Stimulated activated CD8-positive, alpha-beta memory T cell treated with anti-CD3 and anti-CD28 coated beads, Interleukin-15, amount 100 ng/mL, for 48 hours (primary cell): ENCODE results near the gene GRK2.

Source experiments
- DNase-seq, 2 donors: peaks; one replicate each; pipeline ENCODE4 v3.0.0-alpha.2; 2020; ENCODE audit warnings: low read depth in 2 of 2

The GRK2 gene

DNA sequence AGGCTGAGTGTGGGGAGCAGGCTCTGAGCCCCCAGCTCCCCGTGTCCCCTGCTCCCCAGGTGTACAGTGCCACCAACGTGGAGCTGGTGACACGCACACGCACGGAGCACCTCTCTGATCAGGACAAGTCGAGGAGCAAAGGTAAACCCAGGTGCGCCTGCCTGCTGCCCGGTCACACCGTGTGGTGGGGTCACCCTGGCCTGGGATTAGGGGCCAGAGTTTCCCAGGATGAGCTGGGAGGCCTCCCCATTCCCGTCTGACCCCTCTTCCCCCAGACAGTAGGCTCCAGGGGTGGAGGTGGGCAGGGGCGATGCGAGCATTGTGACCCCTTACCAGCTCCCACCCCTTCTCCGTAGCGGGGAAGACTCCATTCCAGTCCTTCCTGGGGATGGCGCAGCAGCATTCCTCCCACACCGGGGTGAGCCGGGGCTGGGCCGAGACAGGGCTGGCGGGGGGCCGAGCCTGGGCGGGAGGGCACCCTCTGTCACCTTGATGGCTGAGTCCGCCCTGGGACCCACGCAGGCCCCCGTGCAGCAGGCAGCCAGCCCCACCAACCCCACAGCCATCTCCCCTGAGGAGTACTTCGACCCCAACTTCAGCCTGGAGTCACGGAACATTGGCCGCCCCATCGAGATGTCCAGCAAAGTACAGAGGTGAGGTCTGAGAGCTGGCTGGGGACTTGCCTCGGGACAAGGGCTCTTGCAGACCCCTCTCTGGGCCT is 33.4 kb downstream of the GRK2 start:
- no peak for DNase-seq

DNA sequence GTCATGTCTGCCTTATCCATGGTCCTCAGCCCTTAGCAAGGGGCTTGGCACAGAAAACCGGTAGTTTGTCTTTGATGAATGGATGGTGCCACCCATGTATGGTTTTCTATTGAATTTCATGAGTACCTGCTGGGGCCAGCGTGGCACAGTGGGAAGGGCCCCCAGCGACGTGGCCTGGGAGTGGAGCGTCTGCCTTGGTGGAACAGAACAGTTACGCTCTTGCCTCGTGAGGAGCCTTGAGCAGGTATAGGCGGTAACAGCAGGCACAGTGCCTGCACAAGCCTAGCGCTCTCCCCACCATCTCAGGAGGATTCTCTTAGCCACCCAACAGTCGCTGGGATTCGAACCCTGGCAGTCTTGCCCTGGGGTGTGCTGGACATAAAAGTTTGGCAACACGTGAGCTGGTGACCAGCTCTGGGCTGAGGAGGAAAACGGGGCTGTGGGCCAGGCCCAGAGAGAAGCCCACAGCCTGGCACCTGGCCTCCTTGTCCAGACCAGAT is 34.0 kb downstream of the GRK2 start:
- DNase-seq, result no peak

DNA sequence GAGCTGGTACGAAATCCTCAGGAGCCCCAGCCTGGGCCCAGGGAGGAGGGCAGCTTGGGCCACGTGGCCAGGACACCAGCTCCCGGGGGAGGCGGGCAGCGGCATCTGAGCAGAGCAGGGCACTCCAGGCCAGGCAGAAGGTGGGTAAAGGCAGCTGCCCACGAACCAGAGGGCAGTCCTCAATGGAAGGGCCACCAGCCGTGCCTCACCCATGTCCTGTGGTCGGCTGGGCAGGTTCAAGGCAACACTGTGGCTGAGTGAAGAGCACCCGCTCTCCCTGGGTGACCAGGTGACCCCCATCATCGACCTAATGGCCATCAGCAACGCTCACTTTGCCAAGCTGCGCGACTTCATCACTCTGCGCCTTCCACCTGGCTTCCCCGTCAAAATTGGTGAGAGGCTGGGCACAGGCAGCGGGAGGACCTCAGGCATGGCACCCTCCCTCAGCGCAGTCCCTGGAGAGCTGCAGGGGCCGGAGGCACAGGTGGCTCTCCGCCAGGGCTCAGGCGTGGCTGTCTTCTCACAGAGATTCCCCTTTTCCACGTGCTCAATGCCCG is 34.6 kb downstream of the GRK2 start:
- no peak for DNase-seq

DNA sequence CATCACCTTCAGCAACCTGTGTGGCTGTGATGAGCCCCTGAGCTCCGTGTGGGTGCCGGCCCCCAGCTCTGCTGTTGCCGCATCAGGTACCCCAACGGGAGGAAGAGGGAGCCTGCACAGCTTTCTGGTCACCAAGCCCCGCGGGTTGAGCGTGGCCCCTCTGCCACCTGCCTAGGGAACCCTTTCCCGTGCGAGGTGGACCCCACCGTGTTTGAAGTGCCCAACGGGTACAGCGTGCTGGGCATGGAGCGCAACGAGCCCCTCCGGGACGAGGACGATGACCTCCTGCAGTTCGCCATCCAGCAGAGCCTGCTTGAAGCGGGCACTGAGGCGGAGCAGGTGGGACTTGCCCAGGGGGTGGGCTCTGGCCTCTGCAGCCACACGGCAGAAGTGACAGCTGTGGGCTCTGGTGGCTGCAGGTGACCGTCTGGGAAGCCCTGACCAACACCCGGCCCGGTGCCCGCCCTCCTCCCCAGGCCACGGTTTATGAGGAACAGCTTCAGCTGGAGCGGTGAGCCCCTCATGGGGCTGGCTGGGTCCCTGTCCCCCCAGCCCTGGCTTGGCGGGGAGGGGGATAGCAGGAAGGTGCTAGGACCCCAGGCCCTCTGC is 35.1 kb downstream of the GRK2 start:
- no peak for DNase-seq

DNA sequence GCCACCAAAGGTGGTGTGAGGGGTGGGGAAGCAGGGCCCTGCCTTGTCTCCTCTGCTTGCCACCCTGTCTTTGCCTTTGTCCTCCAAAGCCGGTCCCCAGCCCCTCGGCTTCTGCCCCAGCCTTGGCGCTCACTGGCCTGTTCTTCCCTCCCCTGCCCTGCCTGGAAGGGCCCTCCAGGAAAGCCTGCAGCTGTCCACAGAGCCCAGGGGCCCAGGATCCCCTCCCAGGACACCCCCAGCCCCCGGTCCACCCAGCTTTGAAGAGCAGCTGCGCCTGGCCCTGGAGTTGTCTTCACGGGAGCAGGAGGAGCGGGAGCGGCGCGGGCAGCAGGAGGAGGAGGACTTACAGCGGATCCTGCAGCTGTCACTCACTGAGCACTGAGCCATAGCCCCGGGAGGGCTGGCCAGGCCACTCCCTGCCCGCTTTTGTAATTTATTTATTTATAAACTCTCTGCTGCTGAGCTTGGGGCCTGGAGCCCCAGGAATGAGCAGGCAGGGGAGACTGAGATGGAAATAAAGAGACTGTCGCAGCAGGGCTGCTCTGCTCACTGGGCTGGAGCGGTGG is 35.8 kb downstream of the GRK2 start:
- DNase-seq, result no peak

DNA sequence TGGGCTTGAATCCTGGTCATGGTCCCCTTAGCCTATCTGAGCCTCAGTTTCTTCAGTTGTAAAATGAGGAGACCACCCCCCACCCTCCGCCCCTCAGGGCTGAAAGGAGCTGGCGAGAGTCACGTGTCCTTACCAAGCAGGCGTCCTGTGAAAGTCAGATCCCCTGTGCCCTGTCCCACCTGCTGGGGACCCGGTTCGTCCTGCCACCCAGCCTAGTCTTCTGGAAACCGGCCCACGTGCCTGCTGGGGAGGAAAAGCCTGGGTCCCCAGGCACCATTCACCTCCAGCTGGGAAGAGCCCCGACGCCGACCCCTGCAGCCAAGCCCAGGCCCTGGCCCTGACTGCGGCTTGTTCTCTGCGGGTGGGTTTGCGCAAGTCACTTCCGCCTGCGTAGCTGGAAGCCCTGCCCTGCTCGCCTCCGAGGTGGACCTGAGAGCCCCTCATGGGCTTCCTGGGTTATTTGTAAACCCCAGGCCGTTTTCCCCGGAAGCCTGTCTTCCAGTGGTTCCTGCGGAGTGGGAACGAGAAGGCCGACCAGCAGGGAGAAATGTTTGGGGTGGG is 36.4 kb downstream of the GRK2 start:
- DNase-seq, result no peak

DNA sequence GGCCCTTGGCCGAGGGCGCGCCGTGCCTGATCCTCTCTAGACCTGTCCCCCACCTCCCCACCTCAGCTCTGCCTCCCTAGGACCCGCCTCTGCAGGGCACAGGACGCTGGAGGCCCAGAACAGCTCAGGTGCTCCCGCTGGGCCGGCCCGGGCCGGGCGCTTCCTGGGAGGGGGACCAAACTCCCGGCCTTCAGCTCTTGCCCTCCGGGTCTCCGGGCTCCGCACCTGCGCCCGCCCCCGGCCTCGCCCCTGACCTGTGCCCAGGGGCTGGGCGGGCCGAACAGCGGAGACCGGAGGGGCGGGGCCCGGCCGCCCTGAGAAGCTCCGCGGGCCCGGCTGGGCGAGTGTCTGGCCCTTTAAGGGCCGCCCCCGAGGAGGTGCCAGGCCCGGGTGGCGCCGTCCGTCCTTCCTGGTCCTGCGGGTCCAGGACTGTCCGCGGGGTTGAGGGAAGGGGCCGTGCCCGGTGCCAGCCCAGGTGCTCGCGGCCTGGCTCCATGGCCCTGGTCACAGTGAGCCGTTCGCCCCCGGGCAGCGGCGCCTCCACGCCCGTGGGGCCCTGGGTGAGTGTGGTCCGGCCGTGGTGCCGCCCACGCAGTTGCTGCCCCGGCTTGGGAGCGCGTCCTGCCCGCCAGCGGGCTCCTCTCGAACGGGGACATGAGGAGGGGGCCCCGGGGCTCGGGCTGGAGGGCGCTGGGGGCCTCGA is 37.0 kb downstream of the GRK2 start, which contains the start of gene SSH3:
SSH3 (plus strand) TSS at position 399 of the 703 bp plus-strand sequence; CDS start at position 495, 96 bp downstream.
- DNase-seq, result no peak

DNA sequence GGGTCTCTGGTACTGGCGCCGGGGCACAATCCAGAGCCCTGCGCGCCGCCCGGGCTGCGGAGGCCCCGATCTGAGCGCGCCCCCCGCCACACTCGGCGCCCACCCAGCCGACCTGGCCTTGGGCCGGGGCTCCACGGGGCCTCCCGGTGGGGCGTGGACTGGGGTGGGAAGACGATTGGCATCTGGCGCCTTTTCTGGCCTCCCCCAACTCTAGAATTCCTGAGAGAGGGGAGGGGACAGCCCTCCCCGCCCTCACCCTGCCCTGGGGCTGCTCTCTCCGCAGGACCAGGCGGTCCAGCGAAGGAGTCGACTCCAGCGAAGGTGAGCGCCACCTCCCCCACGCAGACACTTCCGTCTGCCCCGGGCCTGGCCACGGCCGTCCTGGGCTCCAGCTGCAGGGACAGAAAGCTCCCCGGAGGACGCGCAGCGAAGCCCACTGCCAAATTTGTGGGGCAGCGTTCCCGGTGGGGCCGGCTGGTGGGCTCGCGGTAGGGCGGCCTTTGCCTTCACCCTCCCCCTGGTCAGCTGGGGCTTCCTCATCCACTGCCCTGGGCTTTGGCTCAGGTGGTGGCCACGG is 37.6 kb downstream of the GRK2 start:
- DNase-seq, result no peak

DNA sequence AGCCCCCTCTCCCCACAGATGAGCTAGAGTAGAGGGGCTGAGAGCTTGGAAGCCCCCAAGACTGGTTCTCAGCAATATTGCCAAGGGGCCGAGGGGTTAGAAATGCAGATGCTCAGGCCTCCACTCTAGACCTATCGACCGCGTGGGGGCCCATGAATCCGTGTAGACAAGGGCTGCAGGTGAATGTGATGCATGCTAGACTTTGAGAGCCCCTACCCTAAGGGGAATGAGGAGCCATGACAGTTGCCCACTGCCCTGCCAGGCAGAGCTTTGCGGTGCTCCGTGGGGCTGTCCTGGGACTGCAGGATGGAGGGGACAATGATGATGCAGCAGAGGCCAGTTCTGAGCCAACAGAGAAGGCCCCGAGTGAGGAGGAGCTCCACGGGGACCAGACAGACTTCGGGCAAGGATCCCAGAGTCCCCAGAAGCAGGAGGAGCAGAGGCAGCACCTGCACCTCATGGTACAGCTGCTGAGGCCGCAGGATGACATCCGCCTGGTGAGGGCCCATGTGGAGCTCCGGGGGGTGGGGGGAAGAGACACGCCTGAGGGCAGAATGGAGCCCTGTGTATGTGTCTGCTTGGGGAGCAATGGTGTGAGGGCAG is 38.3 kb downstream of the GRK2 start:
- DNase-seq, result no peak

DNA sequence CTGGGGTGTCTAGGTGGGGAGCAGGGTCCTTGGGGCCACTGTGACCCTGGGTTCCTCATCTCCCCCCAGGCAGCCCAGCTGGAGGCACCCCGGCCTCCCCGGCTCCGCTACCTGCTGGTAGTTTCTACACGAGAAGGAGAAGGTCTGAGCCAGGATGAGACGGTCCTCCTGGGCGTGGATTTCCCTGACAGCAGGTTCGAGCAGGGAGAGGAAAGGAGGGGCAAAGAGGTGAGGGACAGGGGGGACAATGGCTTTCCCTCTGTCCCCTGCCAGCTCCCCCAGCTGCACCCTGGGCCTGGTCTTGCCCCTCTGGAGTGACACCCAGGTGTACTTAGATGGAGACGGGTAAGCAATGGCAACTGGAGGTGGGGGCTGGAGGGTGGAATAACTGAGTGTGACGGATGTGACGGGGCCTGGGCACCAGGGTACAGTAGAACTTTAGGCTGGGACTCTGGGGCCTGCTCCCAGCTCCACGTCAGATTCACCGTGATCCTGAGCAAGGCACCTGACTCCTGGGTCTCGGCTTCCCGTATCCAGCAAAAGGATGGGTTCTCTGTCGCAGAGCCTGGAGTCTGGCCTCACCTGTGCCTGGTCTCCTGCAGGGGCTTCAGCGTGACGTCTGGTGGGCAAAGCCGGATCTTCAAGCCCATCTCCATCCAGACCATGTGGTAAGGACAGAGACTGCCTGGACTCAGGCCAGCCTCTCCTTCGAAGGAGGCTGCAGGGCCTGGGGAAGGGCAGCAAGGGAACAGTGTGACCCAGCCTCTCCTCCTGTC is 40.7 kb downstream of the GRK2 start:
- DNase-seq, result no peak

DNA sequence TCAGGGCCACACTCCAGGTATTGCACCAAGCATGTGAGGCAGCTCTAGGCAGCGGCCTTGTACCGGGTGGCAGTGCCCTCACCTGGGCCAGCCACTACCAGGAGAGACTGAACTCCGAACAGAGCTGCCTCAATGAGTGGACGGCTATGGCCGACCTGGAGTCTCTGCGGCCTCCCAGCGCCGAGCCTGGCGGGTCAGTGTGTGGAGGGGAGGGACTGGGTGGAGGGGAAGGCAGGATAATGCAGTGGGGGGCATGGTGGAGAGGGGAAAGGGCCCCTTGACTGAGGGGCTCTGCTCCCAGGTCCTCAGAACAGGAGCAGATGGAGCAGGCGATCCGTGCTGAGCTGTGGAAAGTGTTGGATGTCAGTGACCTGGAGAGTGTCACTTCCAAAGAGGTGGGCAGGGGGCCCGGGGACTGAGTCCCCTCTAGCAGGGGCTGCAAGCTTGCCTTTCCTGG is 41.3 kb downstream of the GRK2 start:
- no peak for DNase-seq

DNA sequence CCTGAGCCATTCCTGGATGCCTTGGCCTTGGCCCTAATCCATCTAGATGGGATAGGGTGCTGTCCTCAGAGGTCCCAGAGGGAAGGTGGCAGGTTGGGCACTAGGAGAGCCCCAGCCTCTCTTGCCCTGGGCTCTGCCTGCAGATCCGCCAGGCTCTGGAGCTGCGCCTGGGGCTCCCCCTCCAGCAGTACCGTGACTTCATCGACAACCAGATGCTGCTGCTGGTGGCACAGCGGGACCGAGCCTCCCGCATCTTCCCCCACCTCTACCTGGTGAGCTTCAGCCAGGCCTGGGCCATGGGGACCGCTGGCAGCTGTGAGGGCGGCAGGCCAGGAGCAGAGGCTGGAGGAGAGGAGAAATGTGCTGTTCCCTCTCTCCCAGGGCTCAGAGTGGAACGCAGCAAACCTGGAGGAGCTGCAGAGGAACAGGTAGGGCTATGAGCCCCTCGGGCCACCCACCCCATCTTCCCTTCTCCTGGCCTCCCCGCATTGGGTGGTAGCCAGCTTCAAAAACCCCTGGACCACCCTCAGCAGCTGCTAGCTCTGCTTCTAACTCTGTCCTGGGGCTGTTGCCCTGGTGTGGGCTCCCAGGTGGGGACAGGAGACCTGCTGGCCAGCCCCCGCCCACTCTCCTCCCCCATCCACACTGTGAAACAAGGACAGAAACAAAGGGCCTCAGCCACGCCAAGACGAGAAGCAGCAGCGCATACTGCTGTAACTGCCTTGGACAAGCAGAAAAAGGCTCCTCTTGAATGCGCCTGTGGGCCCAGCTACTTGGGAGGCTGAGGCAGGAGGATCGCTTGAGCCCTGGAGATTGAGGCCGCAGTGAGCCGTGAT is 42.0 kb downstream of the GRK2 start:
- no peak for DNase-seq

DNA sequence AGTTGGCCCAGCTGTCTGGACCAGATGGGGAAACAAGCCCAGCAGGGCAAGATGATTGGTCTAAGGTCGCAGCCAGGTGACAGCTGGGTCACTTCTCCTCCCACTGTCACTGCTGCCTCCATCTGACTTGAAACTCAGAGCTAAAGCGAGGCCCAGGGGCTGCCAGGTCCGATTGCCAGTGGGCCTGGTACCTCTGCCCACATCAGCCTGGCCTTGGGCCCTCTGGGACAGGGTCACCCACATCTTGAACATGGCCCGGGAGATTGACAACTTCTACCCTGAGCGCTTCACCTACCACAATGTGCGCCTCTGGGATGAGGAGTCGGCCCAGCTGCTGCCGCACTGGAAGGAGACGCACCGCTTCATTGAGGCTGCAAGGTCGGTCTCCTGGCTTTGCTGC is 42.9 kb downstream of the GRK2 start:
- no peak for DNase-seq

DNA sequence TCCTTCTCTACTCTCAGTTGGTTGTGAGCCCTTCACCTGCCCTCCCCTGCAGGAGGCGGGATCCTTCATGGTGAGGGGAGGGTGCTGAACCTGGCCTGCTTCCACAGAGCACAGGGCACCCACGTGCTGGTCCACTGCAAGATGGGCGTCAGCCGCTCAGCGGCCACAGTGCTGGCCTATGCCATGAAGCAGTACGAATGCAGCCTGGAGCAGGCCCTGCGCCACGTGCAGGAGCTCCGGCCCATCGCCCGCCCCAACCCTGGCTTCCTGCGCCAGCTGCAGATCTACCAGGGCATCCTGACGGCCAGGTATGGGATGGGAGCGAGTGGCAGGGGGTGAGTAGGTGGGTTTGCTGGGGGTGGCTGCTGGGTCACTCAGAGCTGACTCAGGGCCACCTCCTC is 43.4 kb downstream of the GRK2 start:
- DNase-seq, result no peak

DNA sequence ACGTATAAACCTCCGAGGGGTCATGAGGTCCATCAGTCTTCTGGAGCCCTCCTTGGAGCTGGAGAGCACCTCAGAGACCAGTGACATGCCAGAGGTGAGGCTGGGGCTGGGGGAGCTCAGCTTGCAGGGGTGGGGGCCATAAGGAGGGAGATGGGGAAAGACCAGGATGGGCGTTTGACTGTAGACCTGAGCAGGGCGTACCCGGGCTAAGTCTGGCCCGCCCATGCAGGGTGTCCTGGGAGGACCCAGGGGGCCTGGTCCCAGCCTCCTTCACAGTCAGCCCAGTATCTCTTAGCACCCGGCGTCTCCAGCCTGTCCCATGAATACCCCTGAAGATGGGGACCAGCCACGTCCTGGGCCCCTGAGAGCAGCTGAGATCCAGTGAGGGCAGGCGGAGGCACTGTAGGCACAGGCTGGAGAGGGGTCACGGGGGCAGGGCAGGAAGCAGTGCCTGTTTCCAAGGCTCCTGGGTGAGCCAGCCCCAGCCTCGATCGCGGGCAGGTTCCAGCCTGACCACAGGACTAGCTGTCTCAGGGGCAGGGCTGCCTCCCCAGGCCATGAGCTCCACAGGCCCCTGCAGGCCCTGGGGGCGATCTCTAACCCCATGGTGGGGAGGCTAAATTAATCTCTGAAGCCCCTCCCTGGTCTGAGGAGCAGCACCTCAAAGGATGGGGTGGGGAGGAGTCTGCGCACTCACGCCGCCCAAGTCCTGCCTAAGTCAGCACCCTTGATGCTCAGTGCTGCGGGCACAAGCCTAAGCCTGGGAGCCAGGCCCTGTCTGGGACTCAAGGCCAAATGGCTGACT is 44.2 kb downstream of the GRK2 start:
- DNase-seq, result no peak

DNA sequence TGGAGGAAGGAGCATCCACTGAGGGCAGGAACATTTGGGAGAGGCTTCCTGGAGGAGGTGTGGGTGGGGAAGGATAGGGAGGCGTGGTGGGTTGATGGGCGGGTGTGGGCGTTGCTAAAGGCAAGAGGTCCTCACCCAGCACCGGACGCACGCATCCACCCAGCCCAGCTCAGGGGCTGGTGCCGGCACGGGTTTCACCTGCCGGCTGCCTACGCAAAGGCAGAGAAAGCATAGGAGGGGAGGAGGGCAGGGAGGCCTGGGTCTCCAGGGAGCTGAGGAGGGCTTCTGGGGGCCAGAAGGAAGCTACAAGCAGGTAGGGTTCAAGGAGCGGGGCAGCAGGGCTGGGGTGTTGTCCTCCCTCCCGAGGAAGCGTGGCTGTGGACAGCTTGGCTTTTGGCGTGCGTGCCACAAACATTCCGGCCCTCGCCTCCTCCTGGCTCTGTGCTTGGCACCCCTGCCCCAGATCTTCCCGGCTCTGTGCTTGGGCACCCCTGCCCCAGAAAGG is 44.8 kb downstream of the GRK2 start:
- DNase-seq, result no peak

DNA sequence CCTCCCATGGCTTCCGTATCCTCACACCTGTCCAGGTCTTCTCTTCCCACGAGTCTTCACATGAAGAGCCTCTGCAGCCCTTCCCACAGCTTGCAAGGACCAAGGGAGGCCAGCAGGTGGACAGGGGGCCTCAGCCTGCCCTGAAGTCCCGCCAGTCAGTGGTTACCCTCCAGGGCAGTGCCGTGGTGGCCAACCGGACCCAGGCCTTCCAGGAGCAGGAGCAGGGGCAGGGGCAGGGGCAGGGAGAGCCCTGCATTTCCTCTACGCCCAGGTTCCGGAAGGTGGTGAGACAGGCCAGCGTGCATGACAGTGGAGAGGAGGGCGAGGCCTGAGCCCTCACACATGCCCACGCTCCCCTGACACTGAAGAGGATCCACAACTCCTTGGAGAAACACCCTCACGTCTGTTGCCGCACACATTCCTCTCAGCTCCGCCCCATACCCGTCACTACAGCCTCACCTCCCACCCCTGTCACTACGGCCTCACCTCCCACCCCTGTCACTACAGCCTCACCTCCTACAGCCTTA is 45.3 kb downstream of the GRK2 start:
- DNase-seq, result no peak
